ENCODE data around the gene AIP.

DNA sequence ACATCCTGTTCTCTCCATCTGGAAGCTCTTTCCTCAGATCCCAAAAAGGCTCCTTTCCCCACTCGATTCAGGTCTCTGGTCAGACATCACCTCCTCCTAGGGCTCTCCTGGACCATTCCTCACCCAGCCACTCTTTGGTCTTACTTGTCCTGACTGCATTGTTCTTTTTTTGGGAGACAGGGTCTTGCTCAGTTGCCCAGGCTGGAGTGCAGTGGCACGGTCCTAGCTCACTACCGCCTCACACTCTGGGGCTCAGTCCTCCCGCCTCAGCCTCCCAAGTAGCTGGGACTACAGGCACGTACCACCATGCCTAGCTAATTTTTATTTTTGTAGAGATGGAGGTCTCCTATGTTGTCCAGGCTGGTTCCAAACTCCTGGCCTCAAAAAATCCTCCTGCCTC, 37.3 kb upstream of the AIP start:
- TF ChIP-seq, protein P1, sequence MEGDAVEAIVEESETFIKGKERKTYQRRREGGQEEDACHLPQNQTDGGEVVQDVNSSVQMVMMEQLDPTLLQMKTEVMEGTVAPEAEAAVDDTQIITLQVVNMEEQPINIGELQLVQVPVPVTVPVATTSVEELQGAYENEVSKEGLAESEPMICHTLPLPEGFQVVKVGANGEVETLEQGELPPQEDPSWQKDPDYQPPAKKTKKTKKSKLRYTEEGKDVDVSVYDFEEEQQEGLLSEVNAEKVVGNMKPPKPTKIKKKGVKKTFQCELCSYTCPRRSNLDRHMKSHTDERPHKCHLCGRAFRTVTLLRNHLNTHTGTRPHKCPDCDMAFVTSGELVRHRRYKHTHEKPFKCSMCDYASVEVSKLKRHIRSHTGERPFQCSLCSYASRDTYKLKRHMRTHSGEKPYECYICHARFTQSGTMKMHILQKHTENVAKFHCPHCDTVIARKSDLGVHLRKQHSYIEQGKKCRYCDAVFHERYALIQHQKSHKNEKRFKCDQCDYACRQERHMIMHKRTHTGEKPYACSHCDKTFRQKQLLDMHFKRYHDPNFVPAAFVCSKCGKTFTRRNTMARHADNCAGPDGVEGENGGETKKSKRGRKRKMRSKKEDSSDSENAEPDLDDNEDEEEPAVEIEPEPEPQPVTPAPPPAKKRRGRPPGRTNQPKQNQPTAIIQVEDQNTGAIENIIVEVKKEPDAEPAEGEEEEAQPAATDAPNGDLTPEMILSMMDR (conservative IDR thresholded peaks at IDR 0.05; ENCODE audit: low read length), result no peak
- no peak for TF ChIP-seq EZH2phosphoT487 (IDR thresholded peaks at IDR 0.05; ENCODE audit: borderline replicate concordance)

Measured in Loucy (cell line).